PC-9 (cell line): ENCODE measurements around the gene PLA2G2C.

ENCODE experiments used
- CTCF ChIP-seq: fragments of 200-600 bp; sonication (generic); conservative IDR thresholded peaks from 2 replicates; pipeline ENCODE4 v1.6.1; 2017; ENCODE audit warnings: mixed run types, antibody characterized with exemption, mild to moderate bottlenecking, moderate library complexity
- EZH2 ChIP-seq: fragments of 200-600 bp; sonication (generic); IDR thresholded peaks from 2 replicates; pipeline ENCODE4 v1.8.0; 2017; ENCODE audit warnings: antibody characterized with exemption, low read depth

GRCh38 chr1:20114021-20114648, 72.2 kb downstream of the PLA2G2C start:
- TF ChIP-seq CTCF (no peak), EZH2 (no peak)
